NT2/D1 (cell line): ENCODE measurements around the gene NRGN.

Source experiments
- SUZ12 ChIP-seq: IDR thresholded peaks from 2 replicates; pipeline ENCODE4 v1.6.1; 2011; ENCODE audit not compliant: insufficient read length, insufficient read depth; ENCODE audit errors: extremely low read depth
- YY1 ChIP-seq: IDR thresholded peaks from 2 replicates; pipeline ENCODE4 v1.6.1; 2011; ENCODE audit not compliant: insufficient read length, insufficient read depth
- ZNF274 ChIP-seq: IDR thresholded peaks from 2 replicates; pipeline ENCODE4 v1.6.1; 2011; ENCODE audit warnings: mild to moderate bottlenecking, low read depth, low read length

DNA sequence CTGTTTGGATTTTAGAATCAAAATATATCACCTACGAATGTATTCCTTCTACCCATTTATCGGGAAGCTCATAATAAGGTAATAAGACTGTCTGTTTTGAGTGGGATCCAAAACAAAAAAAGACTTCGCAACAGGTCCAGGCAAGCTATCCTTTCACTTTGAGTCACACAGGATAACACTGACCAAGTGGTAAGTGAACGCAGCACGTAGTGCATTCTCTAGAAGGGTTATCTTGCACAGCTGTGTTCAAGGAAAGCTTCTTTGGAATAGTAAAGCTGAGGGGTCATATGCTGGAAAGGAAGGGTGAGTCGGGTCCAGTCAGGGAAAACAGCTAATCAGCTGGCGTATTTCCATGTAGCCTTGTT lies 22.3 kb upstream of the NRGN start:
- no peak for TF ChIP-seq SUZ12
- TF ChIP-seq ZNF274, result no peak
- no peak for TF ChIP-seq YY1
